ENCODE measurements around the gene AP1S1. TPM values are rescaled to one million over a fixed set of nuclear protein-coding genes. Genes with fewer than 3 reads are reported as not detected.
"Not testable (repeated sequence)": the region's sequence is repeated elsewhere in the genome, so short reads cannot be mapped to it uniquely, and the experiment has no call there.

AP1S1 gene
- total RNA-seq, 1 donor from 2014 or later = 28.4 TPM

DNA sequence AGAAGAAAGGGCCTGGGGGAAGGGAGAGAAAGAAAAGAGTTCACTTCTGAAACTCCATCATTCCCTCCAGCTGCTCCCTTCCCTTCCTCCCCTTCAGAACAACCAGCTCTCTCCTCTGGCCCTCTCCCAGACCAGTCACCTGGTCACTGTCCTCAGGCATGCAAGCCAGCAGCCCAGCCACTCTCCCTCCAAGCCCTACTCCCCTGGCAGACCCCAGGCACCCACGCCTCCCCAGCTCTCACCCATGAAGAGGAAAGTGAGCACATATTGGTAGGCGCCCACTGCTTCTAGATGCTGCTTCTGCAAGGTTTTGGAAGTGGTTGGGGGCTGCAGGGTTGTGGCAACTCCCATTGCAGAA lies 46.2 kb downstream of the AP1S1 start:
- no peak for ATAC-seq
- Histone ChIP-seq H3K27ac (no peak overlapping the region), H3K27me3 (ENCODE audit: low read depth) (peaks cover 67% of the 10 kb centered on the region), H3K4me3 (no peak overlapping the region), H3K9me3 (no peaks in the 10 kb centered on the region), H3K36me3 (no peaks in the 10 kb centered on the region), H3K4me1 (peaks cover 10% of the 10 kb centered on the region)
- DNase-seq = no peak
- TF ChIP-seq, protein P1, sequence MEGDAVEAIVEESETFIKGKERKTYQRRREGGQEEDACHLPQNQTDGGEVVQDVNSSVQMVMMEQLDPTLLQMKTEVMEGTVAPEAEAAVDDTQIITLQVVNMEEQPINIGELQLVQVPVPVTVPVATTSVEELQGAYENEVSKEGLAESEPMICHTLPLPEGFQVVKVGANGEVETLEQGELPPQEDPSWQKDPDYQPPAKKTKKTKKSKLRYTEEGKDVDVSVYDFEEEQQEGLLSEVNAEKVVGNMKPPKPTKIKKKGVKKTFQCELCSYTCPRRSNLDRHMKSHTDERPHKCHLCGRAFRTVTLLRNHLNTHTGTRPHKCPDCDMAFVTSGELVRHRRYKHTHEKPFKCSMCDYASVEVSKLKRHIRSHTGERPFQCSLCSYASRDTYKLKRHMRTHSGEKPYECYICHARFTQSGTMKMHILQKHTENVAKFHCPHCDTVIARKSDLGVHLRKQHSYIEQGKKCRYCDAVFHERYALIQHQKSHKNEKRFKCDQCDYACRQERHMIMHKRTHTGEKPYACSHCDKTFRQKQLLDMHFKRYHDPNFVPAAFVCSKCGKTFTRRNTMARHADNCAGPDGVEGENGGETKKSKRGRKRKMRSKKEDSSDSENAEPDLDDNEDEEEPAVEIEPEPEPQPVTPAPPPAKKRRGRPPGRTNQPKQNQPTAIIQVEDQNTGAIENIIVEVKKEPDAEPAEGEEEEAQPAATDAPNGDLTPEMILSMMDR (IDR thresholded peaks at IDR 0.05) = no peak
- intact Hi-C loops (cut with DNase I) = no loop called here

DNA sequence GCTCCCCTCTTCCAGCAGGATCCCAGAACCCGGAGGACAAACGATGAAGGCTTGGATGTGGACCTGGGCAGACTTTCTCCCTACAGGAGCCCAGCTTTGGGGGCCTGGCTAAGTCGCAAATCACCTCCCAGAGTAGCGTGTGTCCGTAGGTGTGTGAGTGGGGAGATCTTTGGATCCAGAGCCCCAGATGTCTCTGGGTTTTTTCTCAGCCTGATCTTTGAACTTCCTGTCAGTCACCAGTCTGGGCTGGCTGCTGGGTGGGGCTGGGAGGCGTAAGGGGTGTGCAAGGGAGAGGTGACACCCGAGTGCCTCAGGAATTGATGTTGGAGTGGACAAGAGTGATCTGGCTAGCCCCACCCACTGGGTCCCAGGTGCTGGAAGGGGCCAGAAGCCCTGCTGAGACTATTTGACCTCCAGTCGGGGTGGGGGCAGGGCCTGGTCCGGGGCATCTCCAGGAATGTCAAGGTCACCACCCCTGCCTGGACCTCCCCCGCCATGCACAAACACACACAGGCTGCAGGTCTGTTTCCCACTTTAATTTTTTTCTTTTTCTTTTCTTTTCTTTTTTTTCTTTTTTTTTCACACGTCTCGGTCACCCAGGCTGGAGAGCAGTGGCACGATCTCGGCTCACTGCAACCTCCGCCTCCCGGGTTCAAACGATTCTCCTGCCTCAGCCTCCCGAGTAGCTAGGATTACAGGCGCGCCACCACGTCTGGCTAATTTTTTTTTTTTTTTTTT lies 46.8 kb downstream of the AP1S1 start, which contains the start of gene MOGAT3:
MOGAT3 (minus strand) TSS at position 175 of the 738 bp plus-strand sequence. CDS start 182 bp downstream, outside the sequence.
- no peak for ATAC-seq
- peak within 1 kb of the TSS; percentile 0 for H3K4me3 ChIP-seq
- H3K27me3 ChIP-seq (ENCODE audit: low read depth) = peaks cover 66% of the 10 kb centered on the region
- H3K36me3 ChIP-seq = peaks cover 2% of the 10 kb centered on the region
- H3K9me3 ChIP-seq = no peaks in the 10 kb centered on the region
- TF ChIP-seq, protein P1 (IDR thresholded peaks at IDR 0.05) = no peak
- DNase-seq = no peak
- intact Hi-C loops (cut with DNase I) = no loop called here
- peaks cover 10% of the 10 kb centered on the region for H3K4me1 ChIP-seq
- no peak within 1 kb of the TSS for H3K27ac ChIP-seq

DNA sequence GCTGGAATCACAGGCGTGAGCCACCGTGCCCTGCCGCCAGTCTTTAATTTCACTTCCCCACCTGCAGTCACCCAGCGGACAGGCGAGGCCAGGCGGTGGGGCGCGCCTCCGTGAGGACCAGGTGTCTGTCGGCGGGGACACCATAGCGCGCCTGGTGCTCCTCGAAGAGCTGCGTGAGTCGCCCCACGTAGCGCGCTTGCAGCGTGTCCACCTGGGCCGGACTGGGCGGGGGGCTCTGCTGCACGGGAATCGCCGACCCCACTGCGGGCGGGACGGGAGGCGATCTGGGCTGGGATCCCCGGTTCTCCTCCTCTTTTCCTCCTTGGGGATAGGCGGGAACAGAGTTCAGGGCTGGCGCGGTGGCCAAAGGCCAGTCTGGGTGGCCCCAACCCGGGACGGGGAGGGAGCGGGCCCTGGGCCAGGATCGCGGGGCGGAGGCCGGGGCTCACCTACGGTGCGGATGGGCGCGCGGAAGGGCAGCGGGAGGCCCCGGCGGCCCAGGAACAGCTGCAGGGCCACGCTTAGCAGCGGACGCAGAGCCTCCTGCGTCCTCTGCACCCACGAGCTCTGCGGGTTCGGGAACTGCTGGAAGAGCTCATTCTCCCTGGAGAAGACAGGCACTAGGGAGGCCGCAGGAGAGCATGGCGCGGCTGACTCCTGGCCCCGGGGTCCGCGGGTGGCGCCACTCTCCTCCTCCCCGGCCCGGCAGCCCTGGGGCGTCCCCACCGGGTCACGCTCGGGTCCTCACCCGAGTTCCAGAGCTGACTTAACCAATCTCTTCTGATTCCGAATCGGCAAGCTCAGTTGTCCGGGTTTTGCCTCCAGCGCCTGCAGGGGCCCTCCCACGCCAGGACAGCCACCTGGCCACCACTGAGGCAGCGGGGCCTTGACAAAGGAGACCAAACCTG lies 47.7 kb downstream of the AP1S1 start:
- Histone ChIP-seq H3K9me3 (no peaks in the 10 kb centered on the region), H3K4me1 (peaks cover 10% of the 10 kb centered on the region), H3K27ac (no peak overlapping the region), H3K4me3 (peak overlapping the region; percentile 0), H3K27me3 (ENCODE audit: low read depth) (peaks cover 63% of the 10 kb centered on the region), H3K36me3 (peaks cover 12% of the 10 kb centered on the region)
- intact Hi-C loops (cut with DNase I) = no loop called here
- DNase-seq (no peak), ATAC-seq (peak; percentile 32 to 38)
- TF ChIP-seq, protein P1 (IDR thresholded peaks at IDR 0.05) = no peak

DNA sequence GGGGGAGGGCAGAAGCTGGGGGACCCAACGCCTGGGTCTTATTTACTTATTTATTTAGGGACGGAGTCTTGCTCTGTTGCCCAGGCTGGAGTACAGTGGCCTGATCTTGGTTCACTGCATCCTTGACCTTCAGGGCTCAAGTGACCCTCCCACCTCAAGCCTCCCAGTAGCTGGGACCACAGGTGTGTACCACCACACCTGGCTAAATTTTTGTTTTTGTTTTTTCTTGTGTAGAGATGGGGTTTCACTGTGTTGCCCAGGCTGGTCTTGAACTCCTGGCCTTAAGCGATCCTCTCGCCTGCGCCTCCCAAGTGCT lies 48.3 kb downstream of the AP1S1 start:
- H3K4me1 ChIP-seq = peaks cover 10% of the 10 kb centered on the region
- no peak for ATAC-seq
- H3K27ac ChIP-seq = no peak overlapping the region
- no peak for DNase-seq
- H3K9me3 ChIP-seq = no peaks in the 10 kb centered on the region
- TF ChIP-seq, protein P1 (IDR thresholded peaks at IDR 0.05) = no peak
- peaks cover 57% of the 10 kb centered on the region for H3K27me3 ChIP-seq (ENCODE audit: low read depth)
- H3K4me3 ChIP-seq = no peak overlapping the region
- intact Hi-C loops (cut with DNase I) = no loop called here
- H3K36me3 ChIP-seq = peaks cover 18% of the 10 kb centered on the region

DNA sequence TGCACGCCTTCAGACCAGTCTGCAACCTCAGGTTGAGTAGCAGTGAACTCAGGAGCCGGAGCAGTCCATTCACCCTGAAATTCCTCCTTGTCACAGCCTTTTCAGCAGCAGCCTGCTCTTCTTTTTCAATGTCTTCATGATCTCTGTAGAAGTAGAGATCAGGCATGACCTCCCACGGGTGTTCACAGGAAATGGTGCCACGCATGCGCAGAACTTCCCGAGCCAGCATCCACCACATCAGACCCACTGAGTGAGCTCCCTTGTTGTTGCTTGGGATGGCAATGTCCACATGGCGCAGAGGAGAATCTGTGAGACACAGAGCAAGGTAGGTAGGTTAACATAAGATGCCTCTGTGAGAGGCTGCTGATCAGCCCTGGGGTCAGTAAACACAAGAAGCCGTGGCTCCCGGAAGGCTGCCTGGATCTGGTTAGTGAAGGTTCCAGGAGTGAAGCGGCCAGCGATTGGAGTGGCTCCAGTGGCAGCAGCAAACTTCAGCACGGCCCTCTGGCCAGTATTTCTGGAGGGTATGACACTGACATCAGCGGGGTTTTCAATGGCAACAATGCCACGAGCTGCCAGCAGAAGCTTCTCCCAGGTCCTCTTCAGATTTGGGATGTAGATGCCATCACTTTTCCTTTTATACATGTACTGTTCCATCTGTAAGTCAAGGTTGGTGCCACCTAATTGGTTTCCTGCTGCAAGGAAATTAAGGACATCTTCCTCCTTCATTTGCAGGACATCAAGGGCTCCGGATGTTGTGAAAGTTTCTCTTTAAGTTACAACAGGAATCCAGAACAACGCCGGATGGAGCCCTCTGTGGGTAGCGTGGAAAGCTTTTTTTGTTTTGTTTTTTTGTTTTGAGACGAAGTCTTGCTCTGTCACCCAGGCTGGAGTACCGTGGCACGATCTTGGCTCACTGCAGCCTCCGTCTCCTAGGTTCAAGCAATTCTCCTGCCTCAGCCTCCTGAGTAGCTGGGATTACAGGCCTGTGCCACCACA lies 49.8 kb downstream of the AP1S1 start:
- H3K9me3 ChIP-seq; intact Hi-C loops (cut with DNase I); H3K4me3 ChIP-seq; ATAC-seq; H3K27ac ChIP-seq; DNase-seq: not testable (repeated sequence)
- Histone ChIP-seq H3K4me1 (peaks cover 10% of the 10 kb centered on the region), H3K36me3 (peaks cover 28% of the 10 kb centered on the region), H3K27me3 (ENCODE audit: low read depth) (peaks cover 44% of the 10 kb centered on the region)

Data from lower lobe of right lung (tissue), 2 donors.